HL-60/S4 treated with phorbol 12-myristate 13-acetate at 8.2 ng/mL for 4 days and 3 days (cell line): ENCODE data around the gene VIL1.

Experiments used
- in situ Hi-C: fragments of 300-500 bp; cut with MboI; formaldehyde crosslinking; loops from 2 replicates; pipeline ENCODE4 v1.15.0; 2022; ENCODE audit warnings: low sequenced_read_pairs

VIL1 gene

DNA sequence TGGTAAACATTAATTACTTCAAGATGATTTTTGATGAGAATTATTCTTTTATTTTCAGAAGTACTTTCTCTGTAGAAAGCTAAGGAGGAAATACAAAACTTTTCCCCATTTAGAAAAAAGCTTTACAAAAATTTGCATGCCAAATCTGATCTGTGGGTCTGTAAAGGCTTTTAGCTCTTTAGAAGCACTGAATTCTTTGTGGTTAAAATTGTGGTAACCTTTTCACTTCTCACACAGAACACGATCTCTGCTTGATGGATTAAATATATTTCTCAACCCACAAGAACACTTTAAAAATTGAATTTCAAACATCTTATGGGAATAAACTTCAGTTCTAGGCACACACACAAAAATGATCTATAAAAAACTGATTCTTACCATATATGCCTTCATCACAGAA, 63.7 kb downstream of the VIL1 start:
- in situ Hi-C loops, result no loop called here

- in situ Hi-C loops, result no loop called here
Observed at GRCh38 chr2:218485986-218486667, 67.2 kb downstream of the VIL1 start.

DNA sequence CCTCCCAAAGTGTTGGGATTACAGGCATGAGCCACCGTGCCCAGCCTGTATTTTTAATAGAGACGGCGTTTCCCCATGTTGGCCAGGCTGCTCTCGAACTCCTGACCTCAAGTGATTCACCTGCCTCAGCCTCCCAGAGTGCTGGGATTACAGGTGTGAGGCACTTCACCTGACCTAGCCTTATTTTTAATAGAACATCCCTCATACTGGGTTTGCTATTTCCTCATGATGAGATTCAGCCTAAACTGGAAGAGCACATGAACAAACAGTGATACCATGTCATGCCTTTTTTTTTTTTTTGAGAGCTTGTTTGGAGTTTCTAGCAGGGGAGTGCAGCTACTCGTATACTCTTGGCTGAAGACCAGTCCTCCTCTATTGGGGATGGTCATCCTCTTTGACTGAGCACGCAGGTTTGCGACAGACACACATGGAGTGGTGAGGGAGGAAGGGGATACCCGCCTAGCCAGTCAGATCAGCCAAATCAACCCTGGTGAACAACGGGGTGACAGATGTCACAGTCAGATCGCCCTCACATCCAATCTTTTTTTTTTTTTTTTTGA, 81.7 kb downstream of the VIL1 start:
- in situ Hi-C loops, result no loop called here

DNA sequence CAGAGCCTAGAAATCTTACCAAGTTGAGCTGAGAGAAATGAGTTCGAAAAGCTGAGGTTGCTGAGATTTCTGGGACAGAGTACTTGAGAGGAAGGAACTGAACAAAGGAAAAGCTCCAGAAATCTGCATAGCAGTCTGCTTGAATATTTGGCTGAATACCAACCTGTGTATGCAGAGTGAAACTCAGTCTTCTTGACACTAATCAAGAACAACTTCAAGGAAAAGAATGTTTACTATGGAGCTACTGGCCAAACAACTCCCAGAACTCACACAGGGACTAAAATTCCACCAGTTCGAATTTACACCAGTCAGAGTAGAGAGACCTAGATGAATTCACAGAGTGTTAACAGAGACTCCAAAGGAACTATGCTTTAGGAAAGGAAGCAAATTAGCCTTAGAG, 82.7 kb downstream of the VIL1 start:
- in situ Hi-C loops, result no loop called here
